Stimulated activated CD4-positive, alpha-beta T cell treated with anti-CD3 and anti-CD28 coated beads, Interleukin-2, amount 100 ng/mL, for 48 hours (primary cell): ENCODE measurements around the gene CCNF.
A peak's percentile ranks its signal among the peaks of the same experiment; 100 is the strongest.

Source experiments
- DNase-seq, 2 donors: peaks; one replicate each; pipeline ENCODE4 v3.0.0-alpha.2; 2020

CCNF gene

DNA sequence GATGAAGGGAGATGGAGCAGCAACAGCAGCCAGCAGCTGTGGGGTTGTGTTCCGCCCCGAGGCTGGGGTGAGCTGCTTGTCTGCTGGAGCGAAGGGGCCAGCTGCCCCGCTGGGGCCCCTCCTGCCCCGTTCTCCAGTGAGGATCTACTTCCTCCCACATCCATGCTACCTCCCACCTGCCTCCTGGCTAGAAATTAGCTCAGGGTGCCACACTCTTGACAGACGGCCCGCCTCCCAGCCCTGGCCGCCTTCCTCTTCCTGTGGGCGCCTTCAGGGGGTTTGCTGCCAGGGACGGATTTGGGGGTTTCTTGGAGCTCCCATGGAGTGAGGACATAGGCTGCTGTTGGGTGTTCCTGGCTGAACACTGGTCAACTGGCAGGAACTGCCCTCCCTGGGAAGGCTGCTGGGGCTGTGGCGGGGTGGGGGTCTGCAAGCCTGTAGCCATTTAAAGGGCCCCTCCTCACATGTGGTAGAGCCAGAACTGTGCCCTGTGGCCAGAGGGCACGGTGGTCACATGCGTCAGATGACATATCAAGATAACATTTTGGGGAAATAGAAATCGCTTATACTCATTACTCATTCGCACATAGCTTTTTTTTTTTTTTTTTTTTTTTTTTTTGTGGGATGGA is 58.8 kb downstream of the CCNF start:
- DNase-seq = no peak

DNA sequence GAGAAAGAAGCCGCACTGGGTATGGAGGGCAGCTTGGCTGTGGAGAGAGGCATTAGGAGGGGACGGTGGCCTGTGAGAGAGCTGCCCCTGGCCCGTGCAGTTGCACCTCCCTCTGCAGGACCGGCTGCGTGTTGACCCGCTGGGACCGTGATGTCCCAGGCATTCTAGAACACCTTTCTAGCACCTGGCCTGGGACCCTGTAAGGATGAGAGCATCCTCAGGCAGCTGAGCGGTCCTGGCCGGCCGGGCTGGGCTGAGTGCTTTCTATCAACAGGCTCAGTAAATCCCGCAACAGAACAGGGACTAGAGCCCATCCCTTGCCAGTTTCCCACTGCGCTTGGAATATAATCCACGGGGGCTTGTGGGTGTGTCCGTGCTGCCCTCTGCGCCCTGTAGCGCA is 60.3 kb downstream of the CCNF start:
- DNase-seq = no peak

DNA sequence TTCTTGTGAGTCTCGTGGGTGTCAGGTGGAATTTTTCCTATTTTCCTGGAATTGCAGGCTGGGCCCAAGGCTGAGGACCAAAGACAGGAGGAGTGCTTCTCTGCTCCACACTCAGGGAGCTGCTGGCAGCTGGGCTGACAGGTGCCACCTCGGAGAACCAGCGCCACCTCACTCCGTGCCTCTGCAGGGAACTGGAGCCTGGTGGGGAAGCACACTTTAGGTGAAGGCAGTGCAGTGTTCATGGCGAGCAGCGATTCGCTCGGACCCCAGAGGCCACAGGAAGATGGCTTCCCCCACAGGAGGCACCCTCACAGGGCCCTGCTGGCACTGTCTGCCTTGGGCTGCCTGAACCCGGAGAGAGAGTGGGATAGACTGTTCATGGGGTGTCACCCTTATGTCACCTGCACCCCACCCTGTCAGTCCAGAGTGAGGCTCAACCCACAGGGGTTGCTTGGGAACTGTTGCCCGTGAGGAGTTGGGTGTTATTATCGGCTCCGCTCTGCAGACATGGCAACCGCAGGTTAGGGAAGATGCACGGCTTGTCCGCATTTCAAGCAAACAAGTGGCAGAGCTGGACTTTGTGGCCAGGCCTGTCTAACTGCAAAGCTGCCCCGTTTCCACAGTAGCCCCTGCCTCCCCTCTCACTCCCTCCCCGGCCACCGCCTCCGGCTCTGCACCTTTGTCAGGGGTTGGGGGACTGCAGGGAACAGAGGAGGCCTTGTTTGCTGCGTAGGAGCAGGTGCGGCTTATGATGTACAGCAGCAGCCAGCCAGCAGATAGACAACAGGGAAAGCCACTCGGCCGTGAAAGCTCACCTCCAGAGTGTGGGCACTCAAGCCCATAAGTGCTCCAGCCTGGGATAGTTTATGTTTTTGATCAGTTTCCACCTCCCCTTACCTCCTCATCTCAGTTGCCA is 61.2 kb downstream of the CCNF start:
- DNase-seq = no peak

DNA sequence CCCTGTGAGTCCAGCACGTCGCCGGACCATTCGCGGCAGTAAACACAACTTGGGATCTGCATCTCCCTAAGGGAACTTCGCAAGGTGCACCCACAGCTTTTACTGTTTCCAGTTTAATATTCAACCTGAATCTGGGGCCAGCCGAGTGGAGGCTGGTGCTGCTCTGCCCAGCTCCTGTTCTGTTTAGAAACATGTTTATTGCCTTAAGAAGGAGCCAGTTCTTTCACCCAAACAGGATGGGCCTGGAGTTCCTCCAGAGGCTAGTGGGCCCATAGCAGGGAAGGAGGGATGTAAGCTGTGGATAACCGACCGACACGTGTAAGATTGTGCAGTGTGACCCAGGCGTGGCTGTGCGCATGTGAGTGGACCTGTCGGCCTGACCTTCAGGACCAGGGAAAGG is 63.0 kb downstream of the CCNF start:
- DNase-seq = no peak

DNA sequence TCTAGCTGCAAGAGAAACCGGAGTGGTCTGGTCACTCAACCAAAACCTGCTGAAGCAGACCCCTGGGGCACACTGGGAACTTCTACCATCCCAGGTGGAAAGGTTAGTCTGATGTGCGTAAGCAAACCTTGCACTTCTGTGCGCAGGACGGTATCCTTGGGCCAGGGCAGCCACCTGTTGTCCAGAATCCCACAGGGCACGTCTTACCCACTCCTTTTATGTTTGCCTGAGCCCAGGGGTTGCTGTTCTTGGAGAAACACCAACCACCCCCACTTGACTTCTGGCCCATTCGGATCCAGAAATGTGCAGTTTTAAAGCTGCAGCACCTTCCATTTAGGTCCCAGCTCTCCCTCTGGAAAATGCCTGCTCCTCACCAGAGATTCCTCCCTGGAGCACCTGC is 64.4 kb downstream of the CCNF start:
- no peak for DNase-seq

DNA sequence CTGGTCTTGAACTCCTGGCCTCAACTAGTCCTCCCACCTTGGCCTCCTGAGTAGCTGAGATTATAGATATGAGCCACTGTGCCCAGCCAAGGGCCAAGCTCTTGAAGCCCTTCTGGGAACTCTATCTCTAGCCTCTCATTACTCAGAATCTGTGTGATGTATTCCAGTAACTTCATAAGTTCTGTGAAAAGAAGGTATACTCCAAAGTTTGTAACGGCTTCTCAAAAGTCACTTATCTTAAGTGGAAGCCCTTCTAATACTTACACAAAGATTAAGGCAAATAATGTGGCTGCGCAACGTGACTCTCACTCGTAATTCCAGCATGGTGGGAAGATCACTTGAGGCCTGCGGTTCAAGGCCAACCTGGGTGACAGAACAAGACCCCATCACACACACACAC is 65.4 kb downstream of the CCNF start:
- DNase-seq = no peak

DNA sequence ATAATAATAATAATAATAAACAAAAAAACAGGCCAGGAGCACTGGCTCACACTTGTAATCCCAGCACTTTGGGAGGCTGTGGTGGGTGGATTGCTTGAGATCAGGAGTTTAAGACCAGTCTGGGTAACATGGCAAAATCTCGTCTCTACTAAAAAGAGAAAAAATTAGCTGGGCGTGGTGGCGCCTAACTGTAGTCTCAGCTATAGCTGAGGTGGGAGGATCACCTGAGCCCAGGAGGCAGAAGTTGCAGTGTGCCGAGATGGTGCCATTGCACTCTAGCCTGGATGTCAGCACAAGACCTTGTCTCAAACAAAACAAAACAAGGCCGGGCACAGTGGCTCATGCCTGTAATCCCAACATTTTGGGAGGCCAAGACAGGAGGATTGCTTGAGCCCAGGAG is 65.8 kb downstream of the CCNF start:
- no peak for DNase-seq

DNA sequence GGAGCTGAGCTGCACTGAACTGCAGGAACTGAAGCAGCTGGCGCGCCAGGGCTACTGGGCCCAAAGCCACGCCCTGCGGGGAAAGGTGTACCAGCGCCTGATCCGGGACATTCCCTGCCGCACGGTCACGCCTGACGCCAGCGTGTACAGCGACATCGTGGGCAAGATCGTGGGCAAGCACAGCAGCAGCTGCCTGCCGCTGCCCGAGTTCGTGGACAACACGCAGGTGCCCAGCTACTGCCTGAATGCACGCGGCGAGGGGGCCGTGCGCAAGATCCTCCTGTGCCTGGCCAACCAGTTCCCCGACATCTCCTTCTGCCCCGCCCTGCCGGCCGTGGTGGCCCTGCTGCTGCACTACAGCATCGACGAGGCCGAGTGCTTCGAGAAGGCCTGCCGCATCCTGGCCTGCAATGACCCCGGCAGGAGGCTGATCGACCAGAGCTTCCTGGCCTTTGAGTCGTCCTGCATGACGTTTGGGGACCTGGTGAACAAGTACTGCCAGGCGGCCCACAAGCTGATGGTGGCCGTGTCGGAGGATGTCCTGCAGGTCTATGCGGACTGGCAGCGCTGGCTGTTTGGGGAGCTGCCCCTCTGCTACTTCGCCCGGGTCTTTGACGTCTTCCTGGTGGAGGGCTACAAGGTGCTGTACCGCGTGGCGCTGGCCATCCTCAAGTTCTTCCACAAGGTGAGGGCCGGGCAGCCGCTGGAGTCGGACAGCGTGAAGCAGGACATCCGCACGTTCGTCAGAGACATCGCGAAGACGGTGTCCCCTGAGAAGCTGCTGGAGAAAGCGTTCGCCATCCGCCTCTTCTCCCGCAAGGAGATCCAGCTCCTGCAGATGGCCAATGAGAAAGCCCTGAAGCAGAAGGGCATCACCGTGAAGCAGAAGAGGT is 67.2 kb downstream of the CCNF start:
- no peak for DNase-seq

DNA sequence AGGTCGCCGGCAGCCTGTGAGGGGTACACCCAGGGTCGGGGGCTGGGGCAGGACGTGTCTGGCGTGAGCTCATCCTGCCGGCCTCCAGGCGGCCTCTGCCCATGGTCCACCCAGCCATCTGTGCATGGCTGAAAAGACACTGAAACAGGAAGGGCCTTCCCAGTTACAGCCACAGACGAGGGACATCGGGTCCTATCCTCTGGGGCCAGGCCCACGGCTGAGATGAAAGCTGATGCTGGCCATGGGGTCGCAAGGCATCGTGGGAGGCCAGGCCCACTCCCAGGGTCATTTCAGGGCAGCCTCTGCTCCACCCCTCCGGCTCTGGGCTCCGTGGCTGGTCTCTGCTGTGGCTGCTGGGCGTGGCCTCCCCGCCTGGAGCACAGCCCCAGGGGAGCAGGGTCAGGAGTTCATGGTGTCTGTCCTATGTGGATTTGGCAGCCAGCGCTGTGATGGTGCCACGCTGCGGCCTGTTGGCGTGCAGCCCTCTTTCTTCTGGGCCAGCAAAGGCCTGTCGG is 67.9 kb downstream of the CCNF start:
- no peak for DNase-seq

DNA sequence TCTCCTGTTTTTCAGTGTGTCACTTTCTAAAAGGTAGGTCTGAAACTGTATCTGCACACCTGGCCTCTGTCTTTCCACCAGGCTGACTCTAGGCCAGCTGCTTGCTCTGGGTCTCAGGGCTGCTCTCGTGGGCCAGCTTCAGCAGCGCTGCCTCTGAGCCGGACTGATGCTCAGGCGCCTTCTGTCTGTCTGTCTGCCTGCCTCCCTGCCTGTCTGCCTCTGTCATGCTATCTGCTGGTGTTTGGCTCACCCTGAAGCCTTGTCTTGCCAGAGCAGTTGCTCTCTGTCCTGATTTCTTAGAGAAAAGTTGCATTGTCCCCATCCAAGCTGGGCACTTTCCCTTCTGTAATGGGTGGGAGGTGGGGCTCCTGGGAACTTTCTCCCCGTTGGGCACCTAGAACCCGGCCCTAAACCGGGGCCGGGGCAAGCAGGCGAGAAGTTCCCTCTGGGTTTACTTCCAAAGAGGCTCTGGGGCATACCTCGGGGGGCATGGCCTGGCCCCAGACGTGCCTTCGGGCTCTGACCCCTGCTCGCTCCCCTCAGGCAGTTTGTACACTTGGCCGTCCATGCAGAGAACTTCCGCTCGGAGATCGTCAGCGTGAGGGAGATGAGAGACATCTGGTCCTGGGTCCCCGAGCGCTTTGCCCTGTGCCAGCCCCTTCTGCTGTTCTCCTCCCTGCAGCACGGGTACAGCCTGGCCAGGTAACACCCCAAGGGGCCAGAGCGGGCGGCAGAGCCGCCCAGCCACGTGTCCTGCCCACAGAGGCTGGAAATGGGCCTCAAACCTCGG is 68.6 kb downstream of the CCNF start:
- no peak for DNase-seq

DNA sequence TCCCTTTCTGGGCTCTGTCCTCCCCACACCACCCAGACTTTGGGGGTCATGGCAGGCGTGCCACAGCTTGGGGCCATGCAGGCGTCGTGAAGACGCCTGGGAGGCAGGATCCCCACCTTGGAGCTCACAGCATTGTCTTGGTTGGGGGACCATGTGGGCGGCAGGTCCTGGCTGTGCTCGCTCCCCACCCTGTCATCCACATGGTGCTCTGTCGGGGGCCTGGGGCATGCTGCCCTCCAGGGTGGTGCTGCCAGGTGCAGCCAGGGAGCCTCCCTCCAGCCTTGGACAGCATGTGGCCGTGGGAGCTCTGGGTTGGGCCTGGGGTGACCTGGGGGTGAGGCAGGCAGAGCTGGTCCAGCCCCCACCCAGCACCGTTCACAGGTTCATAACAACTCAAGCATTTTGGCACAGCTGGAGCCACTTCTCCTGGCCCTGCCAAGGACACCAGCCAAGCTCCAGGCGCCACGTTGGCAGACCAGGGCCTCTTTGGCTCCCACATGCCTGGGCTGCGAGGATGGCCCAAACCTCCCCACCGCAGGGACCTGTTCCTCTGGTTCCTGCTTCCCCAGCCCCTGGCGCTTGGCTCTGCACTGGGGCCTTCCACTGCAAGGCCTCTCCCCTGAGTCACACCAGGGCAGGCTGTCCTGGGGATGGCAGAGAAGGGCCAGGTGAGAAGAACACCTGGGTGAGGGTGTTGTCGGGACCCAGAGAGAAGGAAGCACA is 69.4 kb downstream of the CCNF start:
- no peak for DNase-seq

DNA sequence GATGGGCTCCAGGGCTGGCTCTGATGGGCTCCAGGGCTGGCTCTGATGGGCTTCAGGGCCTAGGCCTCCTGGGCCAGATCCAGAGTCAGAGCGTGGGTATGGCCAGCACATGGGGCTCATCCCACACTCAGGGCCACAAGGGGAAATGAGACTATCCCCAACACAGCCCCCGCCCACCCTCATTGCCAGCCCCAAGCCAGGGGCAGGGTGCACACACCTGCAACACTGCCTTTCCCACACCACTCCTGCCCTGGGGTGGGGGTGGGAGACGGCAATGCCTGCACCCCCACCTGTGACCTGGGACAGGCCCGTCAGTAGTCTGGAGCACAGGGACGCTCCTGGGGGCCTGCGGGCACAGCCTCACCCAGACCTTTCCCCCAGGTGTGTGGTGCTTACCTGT is 70.2 kb downstream of the CCNF start:
- DNase-seq = no peak

DNA sequence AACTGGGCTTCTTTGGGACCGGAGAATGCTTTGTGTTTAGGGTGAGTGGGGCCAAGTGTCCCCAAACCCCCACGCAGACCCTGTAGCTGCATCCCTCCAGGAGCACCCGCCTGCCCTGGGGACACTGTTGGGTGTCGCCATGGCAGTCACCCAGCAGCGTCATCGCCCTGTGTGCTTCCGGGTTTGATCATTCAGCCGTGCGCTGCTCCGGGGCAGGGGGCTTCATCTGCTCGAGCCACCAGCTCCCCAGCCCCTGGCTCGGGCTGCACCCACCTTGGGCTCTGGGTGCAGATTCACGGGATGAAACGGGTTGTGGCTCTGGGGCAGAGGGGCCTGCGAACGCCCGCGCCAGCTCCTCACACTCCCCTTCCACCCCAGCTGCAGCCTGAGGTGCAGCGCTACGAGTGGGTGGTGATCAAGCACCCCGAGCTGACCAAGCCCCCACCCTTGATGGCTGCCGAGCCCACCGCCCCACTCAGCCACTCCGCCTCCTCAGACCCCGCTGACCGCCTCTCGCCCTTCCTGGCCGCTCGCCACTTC is 70.7 kb downstream of the CCNF start:
- DNase-seq = no peak

DNA sequence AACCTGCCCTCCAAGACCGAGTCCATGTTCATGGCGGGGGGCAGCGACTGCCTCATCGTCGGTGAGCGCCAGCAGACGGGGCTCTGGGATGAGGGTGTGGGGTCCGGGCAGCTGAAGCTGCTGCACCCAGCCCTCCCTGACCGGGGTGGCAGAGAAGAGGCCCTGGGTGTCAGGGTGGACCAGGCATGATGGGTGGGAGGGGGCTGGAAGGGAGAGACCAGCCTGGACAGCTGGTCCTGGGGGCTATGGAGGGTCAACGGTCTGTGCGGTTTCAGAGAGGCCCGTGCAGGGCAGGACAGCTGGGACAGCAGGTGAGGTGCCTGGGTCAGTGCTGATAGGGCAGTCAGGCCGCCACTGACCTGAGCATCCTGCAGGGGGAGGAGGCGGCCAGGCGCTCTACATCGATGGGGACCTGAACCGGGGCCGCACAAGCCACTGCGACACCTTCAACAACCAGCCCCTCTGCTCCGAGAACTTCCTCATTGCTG is 71.2 kb downstream of the CCNF start:
- DNase-seq = no peak

DNA sequence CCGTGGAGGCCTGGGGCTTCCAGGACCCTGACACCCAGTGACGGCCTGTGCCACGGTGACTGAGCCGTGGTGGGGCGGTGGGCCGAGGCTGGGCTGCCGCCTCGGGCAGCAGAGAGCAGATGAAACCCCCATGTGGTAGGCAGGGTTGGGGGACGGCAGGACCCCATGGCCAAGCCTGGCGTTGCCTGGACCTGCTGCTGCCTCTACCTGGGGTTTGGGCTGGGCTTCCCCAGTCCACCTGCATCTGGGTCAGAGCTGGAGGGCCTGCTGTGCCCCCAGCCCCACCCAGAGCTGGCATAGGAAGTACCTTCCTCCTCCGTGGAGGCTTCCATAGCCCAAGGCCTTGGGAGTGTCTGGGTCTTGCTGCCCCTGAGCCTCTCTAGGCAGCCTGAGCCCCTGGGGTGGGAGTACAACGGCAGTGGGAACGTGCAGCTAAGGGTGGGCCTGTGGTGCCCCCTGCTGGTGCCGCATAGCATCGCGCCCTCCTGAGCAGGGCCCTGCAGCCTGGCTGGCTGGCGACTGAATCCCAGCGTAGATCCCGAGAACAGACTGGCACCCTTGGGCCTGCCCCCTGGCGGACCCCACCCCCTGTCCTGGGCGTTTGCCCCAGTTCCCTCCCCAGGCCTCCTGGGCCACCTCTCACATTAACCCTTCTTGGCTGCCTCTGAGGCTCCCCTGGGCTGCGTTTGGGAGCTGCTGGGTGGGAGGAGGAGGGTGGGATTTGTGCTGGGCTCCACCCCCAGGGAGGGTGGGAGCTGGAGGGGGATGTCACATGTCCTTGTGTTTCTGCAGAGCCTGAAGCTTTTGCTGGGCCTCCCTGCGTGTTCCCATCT is 71.9 kb downstream of the CCNF start:
- peak; percentile 78 to 86 for DNase-seq

DNA sequence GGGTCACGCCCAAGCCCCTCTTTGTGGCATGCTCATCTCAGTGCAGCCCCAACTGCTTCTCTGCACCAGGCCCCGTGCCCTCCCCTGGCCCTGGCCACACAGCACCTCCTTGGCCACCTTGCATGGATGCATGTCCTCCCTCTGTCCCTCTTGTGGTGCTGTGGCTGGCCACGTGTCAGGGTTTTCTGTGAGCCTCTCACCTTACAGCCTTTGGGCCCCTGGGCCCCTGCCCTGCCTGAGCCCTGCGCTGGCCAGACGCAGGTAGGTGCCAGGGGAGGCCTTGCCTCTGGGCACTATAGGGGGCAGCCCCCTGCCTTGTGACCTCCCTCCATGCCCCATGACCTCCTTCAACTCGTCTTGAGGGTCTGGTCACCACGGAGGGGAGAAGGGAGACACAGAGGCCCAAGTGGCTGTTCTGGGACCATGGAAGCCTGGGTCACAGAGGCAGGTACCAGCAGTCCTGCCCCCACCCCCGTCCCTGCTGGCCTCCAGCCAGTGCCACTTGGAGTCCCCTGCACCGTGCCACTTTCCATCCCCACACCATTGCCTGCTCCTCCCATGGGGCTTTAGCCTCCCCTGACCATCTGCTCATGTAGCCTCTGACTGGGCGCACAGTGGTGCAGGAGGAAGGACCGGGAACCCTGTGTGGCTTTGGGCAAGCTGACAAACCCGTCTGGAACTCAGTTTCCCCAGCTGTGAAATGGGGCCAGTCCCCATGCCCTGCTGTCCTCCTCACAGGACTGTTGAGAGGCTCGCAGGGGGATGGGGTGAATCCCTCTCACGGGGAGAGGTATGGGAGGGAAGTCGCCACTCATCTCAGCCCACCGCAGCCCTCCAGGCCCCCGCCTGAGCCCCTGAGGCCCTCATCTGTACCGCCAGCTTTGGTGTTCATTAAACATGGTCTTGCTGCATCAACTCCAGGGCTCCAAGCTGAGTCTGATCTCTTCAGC is 73.0 kb downstream of the CCNF start:
- no peak for DNase-seq

DNA sequence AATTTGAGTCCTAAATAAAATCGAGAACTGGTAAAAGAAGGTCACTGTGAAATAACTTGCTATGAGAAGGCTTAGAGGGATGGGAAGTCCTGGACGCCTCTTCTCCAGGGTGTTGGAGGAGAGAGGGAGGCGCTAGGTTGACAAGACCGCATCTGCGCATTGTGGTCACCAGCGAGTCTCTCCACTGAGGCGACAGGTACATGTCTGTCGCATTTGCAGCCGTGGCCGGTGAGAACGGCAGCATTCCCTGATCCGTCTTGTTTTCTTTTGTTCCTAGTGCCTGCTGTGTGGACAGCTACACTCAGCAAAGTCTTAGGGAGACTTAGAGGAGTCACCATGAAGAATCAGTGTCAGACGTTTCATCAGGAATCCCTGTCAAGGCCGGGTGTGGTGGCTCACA is 76.4 kb downstream of the CCNF start:
- DNase-seq = no peak

DNA sequence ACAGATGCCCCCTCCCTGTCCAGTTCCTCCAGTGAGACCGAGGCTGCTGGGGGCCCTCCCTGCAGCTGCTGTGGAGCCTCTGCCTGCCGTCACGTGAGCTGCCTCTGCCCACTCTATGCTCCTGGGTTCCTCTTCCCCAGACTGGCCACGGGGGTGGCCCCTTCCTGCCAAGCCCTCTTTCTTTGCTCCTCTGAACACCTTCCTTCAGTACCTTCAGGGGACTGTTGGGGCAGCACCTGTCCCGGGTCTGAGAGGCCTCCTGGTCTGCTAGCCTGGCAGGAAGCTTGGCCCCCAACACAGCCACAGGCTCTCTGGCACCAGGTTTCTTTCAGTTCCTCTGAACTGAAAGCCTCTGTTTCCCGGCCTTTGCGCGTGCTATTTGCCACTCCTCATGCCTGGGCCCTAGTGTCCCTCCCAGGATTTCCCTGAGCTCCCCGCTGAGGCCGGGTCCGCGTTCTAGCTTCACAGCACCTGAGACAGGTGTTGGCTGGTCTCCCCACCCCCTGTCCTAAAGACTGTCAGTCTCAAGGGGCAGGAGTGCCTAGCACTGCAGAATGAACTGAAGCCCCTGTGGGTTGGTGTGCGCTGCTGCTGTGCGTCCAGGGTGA is 77.9 kb downstream of the CCNF start:
- no peak for DNase-seq

DNA sequence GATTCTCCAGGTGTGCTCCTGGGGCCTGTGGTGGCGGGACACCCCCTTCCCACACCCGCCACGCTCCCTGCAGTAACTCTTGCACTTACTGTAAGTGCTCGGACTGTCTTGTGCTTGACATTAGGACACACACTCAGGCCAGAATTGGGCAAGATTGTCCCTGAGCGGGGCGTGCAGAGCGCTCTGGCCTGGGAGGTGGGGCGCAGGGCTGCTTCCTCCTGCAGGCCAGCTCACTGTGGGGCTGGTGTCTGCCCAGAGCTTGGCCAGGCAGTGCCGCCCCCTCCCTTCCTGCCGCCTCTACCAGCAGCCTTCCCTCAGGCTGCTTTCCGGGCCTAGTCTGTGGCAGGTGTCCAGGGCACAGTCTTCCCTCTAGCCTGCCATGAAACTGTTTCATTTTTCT is 78.4 kb downstream of the CCNF start:
- DNase-seq = no peak
